Measurements from ENCODE around the gene XPR1.

DNA sequence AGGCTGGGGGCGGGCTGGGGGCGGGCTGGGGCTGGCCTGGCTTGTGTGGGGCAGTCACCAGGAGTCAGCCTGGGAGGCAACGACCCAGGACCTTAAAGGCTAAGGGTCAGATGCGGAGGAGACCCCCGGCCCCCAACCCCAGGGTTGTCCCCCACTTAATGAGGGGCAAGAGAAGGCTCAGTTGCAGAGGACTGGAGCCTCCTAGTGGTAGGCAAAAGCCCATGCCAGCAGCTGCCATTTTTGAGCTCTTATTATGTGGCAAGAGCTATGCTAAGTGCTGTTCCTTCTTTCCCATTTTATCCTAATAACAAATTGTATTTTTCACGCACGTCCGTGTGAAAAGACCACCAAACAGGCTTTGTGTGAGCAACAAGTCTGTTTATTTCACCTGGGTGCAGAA lies 288.9 kb downstream of the XPR1 start:
- TF ChIP-seq, protein P1, sequence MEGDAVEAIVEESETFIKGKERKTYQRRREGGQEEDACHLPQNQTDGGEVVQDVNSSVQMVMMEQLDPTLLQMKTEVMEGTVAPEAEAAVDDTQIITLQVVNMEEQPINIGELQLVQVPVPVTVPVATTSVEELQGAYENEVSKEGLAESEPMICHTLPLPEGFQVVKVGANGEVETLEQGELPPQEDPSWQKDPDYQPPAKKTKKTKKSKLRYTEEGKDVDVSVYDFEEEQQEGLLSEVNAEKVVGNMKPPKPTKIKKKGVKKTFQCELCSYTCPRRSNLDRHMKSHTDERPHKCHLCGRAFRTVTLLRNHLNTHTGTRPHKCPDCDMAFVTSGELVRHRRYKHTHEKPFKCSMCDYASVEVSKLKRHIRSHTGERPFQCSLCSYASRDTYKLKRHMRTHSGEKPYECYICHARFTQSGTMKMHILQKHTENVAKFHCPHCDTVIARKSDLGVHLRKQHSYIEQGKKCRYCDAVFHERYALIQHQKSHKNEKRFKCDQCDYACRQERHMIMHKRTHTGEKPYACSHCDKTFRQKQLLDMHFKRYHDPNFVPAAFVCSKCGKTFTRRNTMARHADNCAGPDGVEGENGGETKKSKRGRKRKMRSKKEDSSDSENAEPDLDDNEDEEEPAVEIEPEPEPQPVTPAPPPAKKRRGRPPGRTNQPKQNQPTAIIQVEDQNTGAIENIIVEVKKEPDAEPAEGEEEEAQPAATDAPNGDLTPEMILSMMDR (IDR thresholded peaks at IDR 0.05), result no peak
- no peak for TF ChIP-seq POLR2A (IDR thresholded peaks at IDR 0.05)
